Measurements from ENCODE around the gene ZFP64.
"Not testable (repeated sequence)": the region's sequence is repeated elsewhere in the genome, so short reads cannot be mapped to it uniquely, and the experiment has no call there.

ZFP64 gene

GRCh38 chr20:52191132-52191915 lies at the start of gene ZFP64:
TSS of gene ZFP64 (minus strand) at chr20:52191779. CDS start at chr20:52191636, 143 bp downstream.
- peak; percentile 62 to 72 for DNase-seq

- DNase-seq: no peak
Measured at GRCh38 chr20:52240802-52241201, 49.2 kb upstream of the ZFP64 start.

DNA sequence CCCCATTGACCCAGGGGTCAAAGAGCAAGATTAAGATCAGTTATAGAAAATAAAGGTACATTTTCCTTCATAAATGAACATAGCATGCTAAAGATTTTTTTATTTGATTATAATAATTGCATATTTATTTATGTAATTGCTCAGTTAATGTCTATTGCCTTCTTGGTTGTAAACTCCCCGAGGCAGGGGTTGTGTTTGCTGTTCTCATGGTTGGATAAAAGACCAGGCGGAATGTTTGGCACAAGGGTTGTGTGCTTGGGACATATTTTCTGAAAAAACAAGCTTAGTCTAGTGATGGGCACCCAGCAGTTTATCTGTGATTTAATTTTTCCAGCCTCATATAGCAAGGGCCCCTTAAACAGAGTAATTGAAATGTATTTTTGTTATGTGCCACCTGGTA lies 47.5 kb upstream of the ZFP64 start:
- DNase-seq: no peak

DNA sequence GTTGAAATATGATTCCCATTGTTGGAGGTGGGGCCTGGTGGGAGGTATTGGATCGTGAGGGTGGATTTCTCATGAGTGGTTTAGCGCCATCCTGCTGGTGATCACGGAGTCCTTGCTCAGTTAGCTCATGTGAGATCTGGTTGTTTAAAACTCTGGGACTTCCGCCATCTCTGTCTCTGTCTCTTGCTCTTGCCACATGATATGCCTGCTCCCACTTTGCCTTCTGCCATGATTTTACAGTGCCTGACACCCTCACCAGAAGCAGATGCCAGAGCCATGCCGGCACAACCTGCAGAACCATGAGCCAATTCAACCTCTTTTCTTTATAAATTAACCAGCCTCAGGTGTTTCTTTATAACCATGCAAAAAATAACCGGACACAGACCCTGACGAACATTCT lies 44.7 kb upstream of the ZFP64 start:
- DNase-seq: no peak

DNA sequence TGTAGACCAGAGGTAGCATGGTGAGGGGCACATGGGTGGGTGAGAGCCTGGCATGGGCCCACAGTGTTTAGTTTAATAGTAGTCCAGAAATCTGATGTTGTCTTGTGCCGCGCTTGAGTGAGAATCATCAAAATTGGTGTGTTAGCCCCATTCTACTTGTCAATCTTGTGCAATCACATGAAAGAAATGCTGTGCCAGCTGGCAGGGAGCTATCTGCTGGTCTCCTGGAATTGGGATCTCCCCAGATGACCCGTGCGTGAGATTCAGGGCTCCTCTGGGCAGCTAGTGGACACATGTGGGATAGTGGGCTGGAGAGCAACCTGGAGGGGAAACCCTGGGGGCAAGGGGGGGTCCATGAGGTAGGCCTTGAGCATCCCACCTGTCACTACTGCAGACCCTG lies 43.5 kb upstream of the ZFP64 start:
- DNase-seq: no peak

DNA sequence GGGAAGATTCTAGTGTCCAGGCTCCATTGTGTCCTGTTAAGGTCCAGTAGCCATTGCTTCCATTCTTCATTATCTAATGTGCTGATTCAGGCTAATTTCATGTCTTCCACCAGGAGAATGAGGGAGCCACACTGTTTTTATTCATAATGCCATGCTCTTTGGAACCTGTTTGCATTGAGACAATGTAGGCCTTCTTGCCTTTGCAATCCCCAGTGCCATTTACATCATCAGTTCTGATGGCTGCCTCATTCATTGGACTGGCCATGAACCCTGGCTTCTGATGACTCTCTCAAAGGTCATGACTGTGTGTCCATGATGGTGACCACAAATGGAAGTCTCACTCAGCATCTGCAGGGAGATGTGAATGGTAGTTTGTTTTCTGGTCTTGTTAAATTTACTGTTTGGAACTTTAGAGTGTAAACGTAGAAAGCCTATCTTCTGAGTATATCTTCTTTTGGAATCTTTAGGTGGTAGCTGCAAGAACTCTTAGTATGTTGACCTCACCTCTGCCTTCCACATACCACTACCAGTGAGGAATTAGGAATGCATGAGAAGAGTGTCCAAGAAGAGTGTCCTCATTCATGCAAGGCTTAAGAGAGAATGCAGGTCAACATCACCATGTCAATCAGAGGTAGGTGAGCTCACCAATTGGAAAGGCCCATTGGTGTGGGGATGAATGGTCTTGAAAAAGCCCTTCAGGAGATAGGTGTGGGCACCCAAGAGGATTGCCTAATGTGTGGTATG lies 42.9 kb upstream of the ZFP64 start:
- no peak for DNase-seq

DNA sequence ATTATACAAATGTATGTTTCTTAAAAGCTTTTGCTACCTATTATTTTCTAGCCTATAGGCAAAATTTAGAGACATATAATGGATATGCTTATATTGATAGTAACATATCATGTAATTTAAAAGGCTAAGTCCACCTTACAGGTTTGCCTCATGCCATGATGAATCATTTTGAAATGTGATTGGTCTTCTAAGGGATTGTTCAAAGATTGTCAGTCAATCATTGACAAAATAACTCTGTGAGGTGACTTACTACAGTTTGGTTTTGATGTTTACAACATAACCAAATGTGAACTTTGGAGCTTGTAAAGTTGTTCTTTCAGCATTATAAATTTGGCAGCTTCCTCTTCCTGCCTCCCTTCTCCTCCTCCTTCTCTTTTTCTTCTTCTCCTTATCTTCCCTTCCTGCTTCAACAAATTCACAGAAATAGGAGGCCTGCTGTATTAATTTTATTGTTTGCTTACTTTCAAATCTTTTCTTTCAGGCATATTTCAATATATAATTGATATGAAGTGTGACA lies 39.7 kb upstream of the ZFP64 start:
- DNase-seq: no peak

DNA sequence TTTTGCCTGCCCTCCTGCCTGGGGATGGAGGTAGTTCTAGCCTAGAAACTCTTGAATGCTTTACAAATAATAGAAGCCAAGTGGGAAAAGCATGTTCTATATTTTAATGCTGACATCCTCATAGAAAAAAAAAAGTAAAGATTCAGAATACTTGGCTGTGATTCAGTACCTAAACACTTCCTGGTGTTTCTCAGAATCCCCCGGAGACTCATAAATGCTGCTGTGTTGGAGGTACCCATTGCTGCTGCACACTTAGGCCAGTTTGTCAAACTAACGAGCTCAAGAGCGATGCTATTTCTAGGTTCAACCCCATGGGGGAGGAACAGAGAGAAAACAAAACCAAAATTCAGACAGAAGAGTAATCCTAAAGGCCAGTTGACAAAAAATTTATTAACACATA lies 38.8 kb upstream of the ZFP64 start:
- no peak for DNase-seq

DNA sequence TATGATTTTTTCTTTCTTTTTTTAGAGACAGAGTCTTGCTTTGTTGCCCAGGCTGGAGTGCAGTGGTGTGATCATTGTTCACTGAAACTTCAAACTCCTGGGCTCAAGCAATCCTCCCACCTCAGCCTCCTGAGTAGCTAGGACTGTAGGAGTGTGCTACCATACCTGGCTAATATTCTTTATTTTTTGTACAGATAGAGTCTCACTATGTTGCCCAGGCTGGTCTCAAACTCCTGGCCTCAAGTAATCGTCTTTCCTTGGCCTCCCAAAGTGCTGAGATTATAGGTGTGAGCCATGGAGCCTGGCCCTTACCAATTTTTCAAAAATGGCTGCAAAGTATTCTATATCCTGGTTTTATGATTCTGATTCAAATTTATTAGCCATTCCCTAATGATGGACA lies 37.8 kb upstream of the ZFP64 start:
- not testable (repeated sequence) for DNase-seq

- no peak for DNase-seq
Measured at GRCh38 chr20:52226370-52226769, 34.8 kb upstream of the ZFP64 start.

DNA sequence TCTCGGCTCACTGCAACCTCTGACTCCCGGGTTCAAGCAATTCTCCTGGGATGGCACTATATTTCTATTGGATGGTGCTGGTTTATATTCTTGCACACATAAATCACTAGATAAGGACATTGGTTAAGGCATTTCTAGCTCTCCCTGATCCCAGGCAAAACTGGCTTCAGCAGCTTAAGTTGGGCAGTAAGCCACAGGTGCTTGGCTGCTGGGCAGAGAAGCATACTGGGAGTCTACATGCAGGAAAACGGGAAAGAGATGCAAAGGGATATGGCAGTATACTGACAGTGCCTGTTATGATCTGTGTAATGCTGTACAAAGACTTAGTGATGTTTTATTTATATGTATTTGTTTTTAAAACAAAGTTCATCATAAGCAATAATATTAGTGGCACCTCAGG lies 33.3 kb upstream of the ZFP64 start:
- no peak for DNase-seq

- DNase-seq: not testable (repeated sequence)
Measured at GRCh38 chr20:52221362-52221761, 29.8 kb upstream of the ZFP64 start.

GRCh38 chr20:52220891-52221290 lies 29.3 kb upstream of the ZFP64 start:
- DNase-seq: not testable (repeated sequence)

- no peak for DNase-seq
Measured at GRCh38 chr20:52219441-52219840, 27.9 kb upstream of the ZFP64 start.

DNA sequence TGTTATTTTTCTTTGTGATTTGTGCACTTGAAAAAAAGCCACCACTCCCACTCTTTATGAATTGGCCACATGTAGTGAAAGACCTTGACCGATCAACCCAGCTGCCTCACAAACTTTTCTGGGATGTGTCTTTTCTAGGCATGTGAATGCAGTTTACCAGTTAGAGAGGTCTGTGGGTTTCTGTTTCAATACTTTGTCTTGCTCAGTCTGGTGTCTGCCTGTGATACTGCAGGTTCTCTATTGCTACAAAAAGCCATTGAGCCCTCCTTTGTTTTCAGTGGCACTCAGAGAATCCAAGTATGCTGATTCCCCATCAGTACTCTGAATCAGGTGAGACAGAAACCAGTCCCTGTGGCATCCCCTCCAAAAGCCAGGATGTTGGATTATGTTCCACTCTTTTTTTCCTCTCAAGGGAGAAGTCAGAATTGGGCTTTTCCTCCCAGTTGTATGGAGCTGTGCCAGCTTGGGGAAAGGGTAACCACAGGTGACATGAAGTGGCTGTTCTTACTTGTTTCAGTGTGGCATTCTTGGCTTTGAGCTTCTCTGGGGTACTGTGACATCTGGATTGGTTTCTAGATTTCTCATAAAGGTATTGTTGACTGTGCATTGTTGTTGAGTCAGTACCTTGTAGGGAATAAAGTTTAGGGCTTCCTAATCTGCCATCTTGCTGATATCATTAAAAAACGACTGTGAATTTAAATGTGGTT lies 26.3 kb upstream of the ZFP64 start:
- DNase-seq: no peak

- no peak for DNase-seq
Measured at GRCh38 chr20:52213995-52214394, 22.4 kb upstream of the ZFP64 start.

GRCh38 chr20:52212943-52213342 lies 21.4 kb upstream of the ZFP64 start:
- no peak for DNase-seq

DNA sequence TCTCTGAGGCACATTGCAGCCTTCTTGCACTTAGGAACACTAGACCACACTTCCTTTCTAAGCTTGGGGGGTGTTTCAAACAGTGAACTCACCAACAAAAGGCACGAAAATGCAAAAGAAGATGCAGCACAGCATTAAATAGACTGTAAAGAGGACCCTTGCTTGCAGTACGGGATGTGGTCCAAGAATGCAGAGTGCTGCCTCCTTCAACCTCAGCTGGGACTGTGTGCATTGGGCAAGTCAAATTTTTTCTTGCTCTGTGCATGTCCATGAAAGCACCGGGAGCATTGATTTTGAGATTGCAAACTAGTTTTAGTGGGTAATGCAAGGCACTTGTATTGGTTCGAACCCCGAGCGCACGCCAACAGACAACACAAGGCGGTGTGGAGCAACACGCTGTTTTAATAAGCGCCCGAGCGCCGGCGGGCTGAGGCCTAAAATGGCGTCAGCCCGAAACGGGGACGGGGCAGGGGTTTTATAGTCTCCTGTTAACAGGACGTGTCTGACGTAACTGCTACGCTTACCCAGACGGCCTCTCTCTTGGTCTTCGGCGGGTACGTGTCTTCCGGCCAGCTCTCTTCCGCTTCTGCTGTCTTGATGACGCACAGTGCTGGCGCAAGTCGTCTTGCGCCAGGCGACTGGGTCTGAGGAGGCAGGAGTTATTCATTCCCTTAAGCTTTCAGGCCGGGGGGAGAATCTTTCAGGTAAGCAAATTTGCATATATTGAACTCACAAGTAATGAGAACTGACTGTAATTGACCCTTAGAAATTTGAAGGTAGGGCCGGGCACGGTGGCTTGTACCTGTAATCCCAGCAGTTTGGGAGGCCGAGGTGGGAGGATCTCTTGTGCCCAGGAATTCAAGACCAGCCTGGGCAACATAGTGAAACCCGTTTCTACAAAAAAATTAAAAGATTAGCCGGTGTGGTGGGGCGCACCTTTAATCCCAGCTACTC lies 18.7 kb upstream of the ZFP64 start:
- no peak for DNase-seq

GRCh38 chr20:52209154-52209571 lies 17.6 kb upstream of the ZFP64 start:
- no peak for DNase-seq

- DNase-seq: no peak
Measured at GRCh38 chr20:52207020-52207810, 15.6 kb upstream of the ZFP64 start.

DNA sequence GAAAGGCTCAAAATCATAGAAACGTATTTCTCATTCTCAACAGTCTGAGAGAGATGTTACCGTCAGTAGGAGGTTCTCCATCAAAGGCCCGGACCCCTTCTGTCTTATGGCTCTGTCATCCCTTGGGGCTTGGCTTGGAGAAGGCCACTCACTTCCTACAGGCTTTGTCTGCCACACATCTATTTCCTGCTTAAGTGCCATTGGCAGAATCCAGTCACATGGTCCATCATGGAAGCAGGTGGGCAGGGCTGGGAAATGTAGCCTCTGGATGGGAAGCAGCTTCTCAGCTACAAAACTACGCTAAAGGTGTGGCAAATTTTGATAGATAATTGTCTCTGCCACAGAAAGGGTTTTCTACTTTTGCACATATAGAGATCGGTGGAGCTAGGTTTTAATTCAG lies 12.6 kb upstream of the ZFP64 start:
- DNase-seq: no peak

All from Kasumi-1 (cell line).